ENCODE data around the gene LRRC75B.
A peak's percentile ranks its signal among the peaks of the same experiment; 100 is the strongest.
"Not testable (repeated sequence)": the region's sequence is repeated elsewhere in the genome, so short reads cannot be mapped to it uniquely, and the experiment has no call there.

LRRC75B gene

GRCh38 chr22:24555165-24556039 is 37.5 kb downstream of the LRRC75B start, which contains the start of gene SNRPD3:
Gene SNRPD3, plus strand, starts transcription at chr22:24555999. Its CDS starts 1,676 bp downstream, at chr22:24557675.
- peak; percentile 100 for DNase-seq (ENCODE audit: low read depth, low spot score)

- no peak for DNase-seq (ENCODE audit: low read depth, low spot score)
Observed at GRCh38 chr22:24554313-24555164, 38.3 kb downstream of the LRRC75B start, which contains the start of gene GUCD1. Gene GUCD1, minus strand, starts transcription at chr22:24555138. Its CDS starts 147 bp downstream, at chr22:24554991.

GRCh38 chr22:24553597-24554312 is 39.1 kb downstream of the LRRC75B start:
- no peak for DNase-seq (ENCODE audit: low read depth, low spot score)

- not testable (repeated sequence) for DNase-seq (ENCODE audit: low read depth, low spot score)
Observed at GRCh38 chr22:24552503-24553286, 40.2 kb downstream of the LRRC75B start.

- DNase-seq (ENCODE audit: low read depth, low spot score) = no peak
Observed at GRCh38 chr22:24550902-24551435, 41.9 kb downstream of the LRRC75B start.

- no peak for DNase-seq (ENCODE audit: low read depth, low spot score)
Observed at GRCh38 chr22:24550028-24550901, 42.6 kb downstream of the LRRC75B start.

GRCh38 chr22:24548812-24549211 is 44.1 kb downstream of the LRRC75B start:
- DNase-seq (ENCODE audit: low read depth, low spot score) = no peak

- DNase-seq (ENCODE audit: low read depth, low spot score) = no peak
Observed at GRCh38 chr22:24543679-24544243, 49.1 kb downstream of the LRRC75B start.

GRCh38 chr22:24543185-24543601 is 49.7 kb downstream of the LRRC75B start:
- no peak for DNase-seq (ENCODE audit: low read depth, low spot score)

- no peak for DNase-seq (ENCODE audit: low read depth, low spot score)
Observed at GRCh38 chr22:24542641-24543040, 50.2 kb downstream of the LRRC75B start.

- DNase-seq (ENCODE audit: low read depth, low spot score) = no peak
Observed at GRCh38 chr22:24541681-24542515, 51.0 kb downstream of the LRRC75B start.

- DNase-seq (ENCODE audit: low read depth, low spot score) = no peak
Observed at GRCh38 chr22:24540470-24540869, 52.4 kb downstream of the LRRC75B start.

GRCh38 chr22:24536089-24536488 is 56.8 kb downstream of the LRRC75B start:
- no peak for DNase-seq (ENCODE audit: low read depth, low spot score)

All from activated naive CD8-positive, alpha-beta T cell treated with anti-CD3 and anti-CD28 coated beads, Interleukin-2, amount 50 U/mL, for 16 hours (primary cell).